SKM-1 (cell line): Measurements from ENCODE around the gene TAS1R3.

Experiments
- DNase-seq: peaks from one replicate; lab custom pipeline; 2025; ENCODE audit not compliant: unreplicated experiment; lab: John Stamatoyannopoulos, UW

The TAS1R3 gene

DNA sequence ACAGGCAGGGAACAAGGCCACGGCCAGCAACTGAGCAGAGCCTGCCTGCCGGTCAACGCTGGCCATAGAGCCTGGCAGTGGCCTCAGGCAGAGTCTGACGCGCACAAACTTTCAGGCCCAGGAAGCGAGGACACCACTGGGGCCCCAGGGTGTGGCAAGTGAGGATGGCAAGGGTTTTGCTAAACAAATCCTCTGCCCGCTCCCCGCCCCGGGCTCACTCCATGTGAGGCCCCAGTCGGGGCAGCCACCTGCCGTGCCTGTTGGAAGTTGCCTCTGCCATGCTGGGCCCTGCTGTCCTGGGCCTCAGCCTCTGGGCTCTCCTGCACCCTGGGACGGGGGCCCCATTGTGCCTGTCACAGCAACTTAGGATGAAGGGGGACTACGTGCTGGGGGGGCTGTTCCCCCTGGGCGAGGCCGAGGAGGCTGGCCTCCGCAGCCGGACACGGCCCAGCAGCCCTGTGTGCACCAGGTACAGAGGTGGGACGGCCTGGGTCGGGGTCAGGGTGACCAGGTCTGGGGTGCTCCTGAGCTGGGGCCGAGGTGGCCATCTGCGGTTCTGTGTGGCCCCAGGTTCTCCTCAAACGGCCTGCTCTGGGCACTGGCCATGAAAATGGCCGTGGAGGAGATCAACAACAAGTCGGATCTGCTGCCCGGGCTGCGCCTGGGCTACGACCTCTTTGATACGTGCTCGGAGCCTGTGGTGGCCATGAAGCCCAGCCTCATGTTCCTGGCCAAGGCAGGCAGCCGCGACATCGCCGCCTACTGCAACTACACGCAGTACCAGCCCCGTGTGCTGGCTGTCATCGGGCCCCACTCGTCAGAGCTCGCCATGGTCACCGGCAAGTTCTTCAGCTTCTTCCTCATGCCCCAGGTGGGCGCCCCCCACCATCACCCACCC, at the start of gene TAS1R3:
TSS of gene TAS1R3 (plus strand) at position 213 of the 898 bp plus-strand sequence. CDS start at position 279, 66 bp downstream.
- no peak for DNase-seq

DNA sequence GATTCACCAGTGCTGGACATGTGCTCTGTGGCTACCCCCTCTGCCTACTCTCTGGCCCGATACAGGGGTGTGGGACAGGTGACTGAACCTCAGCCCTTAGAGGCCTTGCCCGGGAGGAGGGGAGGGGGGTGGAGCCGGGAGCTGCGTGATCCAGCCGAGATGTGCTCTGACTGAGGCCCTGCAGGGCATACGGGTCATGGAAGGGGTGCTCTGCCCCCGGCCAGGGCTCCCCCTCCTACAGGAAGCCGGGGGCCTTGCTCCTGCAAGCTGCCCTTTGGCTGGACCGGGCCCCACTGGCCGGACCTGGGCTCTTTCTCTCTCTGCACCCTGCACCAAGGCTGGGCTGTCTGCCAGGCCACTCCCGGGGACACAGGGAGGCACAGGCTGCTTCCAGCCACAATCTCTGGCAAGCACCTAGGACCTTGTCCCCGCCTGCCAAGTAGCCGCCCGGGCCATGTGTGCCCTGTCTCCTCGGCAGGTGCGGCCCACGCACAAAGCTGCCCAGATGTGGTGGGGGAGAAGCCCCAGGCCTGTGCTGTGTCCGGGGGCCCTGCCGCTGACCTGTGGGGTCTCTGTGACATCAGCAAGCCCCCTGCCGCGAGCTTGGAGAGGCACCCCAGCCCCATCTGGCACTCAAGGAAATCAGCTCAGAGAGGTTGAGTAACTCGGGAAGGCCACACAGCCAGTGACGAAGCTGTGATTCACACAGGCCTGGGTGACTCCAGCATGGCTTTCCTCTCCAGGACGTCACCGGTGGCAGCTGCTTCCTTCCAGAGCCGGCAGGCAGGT, 49.4 kb upstream of the TAS1R3 start:
- no peak for DNase-seq

DNA sequence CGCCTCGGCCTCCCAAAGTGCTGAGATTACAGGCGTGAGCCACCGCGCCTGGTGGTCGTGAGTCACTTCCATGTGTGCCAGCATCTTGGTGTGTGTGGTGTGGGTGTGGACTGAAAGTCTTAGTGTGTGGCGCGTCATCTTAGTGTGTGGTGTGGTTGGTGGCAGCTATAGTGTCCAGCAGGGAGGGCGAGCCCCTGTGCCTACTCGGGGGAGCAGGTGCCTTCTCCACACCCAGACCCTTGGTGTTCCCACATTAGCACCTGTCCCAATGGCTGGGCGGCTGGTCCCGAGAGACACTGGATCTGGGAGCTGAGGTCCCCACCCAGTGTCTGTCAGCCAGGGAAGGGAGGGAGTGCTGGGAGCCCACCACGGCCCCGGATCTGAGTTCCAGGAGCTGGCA, 48.1 kb upstream of the TAS1R3 start:
- no peak for DNase-seq

DNA sequence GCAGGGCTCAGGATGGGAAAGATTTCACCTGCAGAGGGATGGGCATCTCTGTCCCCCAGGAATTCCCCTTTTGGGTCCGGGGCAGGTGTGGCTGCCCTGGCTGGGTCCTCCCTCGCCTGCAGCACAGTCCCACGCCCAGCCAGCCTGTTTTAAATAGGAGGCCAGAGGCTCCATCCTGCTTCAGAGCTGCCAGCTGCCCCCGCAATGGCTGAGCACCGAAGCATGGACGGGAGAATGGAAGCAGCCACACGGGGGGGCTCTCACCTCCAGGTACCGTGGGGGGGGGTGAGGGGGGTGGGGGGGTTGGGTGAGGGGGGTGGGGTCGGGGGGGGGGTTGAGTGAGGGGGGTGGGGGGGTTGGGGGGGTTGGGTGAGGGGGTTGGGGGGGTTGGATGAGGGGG, 47.3 kb upstream of the TAS1R3 start:
- no peak for DNase-seq

DNA sequence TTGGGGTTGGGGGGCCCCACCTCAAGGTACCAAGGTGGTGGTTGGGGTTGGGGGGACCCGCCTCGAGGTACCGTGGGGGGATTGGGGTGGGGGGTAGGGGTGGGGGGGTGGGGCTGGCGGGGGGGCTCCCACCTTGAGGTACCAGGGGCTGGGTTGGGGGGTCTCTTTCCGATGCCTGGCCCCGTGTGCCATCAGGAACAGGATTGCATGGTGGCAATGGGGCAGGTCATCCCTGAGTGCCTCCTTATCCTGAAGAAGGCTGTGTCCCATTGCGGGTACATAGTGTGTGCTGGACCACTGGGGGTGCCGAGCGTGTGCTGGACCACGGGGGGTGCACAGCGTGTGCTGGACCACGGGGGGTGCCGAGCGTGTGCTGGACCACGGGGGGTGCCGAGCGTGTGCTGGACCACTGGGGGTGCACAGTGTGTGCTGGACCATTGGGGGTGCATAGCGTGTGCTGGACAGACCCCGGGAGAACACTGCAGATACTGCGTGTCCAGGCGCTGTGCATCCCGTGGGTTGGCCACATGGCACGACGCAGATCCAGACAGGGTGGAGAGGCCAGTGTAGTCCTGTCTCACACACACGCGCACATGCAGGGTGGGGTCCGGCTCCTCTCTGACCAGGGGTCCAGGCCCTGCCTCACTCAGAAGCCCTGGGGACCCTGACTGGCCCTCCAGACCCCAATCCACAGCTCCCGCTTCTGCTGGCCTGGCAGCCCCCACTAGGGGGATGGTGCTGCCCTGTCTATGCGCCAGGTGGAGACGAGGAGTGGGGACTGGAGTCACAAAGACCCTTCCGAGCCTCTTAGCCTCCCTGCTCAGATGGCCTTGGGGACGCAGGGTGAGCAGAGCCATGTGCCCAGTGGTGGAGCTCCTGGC, 46.6 kb upstream of the TAS1R3 start:
- DNase-seq: no peak

DNA sequence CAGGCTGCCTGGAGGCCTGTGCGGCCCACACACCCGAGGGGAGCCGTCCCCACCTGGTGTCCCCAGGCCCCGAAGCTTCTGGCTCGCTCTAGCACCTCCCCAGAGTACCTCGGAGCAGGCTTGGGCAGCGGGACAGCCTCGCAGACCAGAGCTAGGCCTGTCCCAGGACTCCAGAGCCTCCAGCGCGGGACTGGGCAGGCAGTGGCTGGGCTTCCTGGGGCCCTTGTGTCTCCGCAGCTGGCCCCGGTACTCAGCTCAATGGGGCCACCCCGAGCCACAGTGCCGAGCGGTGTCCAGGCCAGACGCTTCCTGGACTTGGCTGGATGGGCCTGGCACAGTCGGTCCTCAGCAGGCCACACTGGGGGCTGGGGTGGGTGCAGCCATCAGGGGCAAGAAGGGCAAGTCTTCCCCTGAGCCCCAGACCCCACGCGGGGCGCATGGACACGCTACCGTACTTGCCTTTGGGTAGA, 45.9 kb upstream of the TAS1R3 start:
- DNase-seq: no peak

DNA sequence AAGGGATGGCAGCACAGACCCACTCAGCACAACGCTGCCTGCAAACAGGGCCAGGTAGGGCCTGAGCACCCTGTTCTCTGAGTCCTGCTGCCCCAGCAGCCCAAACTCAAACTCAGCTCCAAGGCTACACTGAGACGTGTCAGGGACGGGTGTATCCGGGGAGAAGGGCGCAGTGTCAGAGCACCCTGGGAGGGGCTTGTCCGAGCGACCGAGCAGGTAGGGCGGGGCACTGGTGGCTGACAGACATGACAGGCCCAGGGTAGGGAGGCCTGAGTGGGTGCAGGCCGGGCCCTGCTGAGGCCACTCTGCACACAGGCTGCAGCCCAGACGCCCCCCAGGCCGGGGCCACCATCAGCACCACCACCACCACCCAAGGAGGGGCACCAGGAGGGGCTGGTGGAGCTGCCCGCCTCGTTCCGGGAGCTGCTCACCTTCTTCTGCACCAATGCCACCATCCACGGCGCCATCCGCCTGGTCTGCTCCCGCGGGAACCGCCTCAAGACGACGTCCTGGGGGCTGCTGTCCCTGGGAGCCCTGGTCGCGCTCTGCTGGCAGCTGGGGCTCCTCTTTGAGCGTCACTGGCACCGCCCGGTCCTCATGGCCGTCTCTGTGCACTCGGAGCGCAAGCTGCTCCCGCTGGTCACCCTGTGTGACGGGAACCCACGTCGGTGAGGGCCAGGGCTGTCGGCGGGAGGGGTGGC, 45.3 kb upstream of the TAS1R3 start:
- no peak for DNase-seq

DNA sequence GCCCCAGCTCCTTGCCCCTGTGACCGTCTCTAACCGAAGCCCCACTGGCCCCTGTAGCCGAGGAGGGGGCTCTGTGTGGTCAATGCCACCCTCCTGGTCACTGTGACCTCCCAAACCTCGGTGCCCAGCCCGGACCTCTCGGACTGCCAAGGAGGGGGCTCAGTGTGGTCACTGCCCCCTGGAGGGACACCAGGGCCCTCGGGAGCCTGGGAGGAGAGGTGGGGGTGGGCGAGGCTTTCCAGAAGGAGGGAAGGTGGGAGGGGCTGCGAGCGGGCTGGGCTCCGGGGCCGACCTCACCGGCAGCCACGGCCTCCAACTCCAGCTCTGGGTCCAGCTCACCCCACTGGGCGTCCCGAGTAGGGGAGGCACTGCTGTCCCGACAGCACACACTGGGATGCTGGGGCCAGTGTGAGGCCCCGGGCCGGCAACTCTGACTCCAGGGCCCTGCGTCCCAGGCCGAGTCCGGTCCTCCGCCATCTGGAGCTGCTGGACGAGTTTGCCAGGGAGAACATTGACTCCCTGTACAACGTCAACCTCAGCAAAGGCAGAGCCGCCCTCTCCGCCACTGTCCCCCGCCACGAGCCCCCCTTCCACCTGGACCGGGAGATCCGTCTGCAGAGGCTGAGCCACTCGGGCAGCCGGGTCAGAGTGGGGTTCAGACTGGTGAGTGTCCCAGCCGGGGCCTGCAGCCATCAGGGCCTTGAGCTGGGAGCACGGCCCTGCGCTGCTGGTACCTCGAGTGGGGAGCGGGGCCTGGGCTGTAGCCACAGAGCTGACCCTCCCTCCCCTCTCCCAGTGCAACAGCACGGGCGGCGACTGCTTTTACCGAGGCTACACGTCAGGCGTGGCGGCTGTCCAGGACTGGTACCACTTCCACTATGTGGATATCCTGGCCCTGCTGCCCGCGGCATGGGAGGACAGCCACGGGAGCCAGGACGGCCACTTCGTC, 44.5 kb upstream of the TAS1R3 start:
- DNase-seq: no peak

DNA sequence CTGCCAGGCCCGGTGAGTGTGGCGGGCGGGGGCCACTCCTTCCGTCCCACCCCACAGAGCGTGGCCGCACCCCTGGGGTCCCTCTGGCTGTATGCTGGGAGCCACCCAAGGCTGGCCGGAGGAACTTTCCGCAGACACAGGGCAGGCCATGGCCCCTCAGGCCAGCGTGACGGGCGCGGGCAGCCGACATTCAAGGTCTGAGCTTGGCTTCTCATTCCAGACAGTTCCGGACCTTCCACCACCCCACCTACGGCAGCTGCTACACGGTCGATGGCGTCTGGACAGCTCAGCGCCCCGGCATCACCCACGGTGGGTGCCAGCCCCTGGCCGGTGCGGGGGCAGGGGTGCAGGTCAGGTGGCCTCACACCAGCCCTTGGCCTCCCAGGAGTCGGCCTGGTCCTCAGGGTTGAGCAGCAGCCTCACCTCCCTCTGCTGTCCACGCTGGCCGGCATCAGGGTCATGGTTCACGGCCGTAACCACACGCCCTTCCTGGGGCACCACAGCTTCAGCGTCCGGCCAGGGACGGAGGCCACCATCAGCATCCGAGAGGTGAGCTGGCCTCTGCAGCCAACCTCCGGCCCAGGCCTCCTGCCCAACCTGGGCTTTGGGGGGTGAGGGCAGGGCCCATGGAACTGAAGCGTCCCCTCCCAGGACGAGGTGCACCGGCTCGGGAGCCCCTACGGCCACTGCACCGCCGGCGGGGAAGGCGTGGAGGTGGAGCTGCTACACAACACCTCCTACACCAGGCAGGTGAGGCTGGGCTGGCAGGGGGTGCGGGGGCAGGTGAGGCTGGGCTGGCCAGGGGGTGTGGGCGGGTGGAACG, 43.6 kb upstream of the TAS1R3 start:
- no peak for DNase-seq

DNA sequence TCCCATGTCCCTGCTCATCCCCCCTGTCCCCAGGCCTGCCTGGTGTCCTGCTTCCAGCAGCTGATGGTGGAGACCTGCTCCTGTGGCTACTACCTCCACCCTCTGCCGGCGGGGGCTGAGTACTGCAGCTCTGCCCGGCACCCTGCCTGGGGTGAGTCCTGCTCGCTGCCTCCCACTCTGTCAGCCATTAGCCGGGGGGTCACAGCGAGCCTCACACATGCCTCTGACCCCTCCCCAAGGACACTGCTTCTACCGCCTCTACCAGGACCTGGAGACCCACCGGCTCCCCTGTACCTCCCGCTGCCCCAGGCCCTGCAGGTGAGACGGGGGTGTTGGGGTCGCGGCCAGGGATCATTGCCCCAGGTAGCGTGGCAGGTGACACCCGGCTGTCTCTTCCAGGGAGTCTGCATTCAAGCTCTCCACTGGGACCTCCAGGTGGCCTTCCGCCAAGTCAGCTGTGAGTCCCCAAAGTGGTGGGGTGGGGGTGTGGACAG, 40.8 kb upstream of the TAS1R3 start:
- DNase-seq: no peak

DNA sequence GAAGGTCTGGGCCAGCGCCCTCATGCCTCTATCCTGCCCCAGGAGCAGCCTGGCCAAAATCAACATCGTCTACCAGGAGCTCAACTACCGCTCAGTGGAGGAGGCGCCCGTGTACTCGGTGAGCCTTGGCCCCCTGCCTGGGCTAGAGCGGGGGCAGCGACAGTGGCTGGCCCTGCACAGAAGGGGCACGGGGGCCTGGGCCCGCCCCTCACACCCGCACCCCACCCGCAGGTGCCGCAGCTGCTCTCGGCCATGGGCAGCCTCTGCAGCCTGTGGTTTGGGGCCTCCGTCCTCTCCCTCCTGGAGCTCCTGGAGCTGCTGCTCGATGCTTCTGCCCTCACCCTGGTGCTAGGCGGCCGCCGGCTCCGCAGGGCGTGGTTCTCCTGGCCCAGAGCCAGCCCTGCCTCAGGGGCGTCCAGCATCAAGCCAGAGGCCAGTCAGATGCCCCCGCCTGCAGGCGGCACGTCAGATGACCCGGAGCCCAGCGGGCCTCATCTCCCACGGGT, 40.0 kb upstream of the TAS1R3 start:
- DNase-seq: no peak

DNA sequence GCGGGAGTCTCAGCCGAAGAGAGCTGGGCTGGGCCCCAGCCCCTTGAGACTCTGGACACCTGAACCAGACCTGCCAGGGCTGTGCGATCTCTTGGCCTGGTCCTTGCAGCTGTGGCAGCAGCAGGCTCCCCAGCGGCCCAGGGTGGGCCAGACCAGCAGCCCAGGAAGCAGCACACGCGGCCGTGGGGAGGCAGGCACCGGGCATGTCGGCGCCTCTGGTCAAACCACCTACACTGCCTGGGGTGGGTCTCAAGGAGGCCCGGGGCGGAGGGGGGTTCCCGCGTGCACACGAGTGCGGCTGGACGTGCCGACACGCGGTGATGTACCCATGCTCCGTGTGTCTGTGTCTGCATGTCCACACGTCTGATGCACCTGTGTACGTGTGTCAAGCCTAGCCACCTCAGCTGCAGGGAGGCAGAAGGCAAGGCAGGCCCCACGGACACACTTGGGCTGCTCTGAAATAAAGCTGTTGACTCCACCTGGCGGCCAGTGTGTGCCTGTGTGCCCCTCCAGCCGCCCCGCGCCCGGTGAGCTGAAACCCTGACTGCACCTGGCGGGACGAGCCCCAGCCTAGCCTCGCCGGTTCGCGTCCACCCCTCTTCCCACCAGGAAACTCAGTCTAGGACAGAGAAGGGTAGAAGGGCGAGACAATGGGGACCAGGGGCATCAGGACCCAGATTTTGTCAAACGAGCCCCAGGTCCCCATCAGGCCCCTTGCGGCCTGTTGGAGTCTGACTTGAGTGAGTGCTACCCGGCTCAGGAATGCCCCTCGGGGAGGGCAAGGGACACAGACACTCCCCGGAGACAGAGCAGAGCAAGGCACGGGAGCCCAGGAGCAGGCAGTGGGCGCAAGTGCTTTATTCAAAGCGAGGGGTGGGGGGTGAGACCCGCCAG, 39.3 kb upstream of the TAS1R3 start:
- peak; percentile 23 for DNase-seq

DNA sequence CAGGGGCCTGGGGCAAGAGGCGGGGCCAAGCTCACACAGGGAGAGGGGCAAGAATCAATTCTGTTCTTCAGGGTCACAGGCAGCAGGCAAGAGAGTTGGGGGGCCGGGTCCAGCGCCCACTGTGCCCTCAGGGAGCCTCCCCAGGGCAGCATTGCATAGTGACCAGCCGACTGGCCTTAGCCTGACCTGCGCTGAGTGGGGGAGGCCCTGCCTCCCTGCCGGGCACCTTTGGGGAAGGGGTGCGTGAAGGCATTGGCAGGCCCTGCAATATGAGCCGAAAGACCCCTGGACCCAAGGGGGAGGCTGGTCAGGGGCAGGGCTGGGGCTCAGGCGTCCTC, 38.7 kb upstream of the TAS1R3 start:
- DNase-seq: no peak

DNA sequence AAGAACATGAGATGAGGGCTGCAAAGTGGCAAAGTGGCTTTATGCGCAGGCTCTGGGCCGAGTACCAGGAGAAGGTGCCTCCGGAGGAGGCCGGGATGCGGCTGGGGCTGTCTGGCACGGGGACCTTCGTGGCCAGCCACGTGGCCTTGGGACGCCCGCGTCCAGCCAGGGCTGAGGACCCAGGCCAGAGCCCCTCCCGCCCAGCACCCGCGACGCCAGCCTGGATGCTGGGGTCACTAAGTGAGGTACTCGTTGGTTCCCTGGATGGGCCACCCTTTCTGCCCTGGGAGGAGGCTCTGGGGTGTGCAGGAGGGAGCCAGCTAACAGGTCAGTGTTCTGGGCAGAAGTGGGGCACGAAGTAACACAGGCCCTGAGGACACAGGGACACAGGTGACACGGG, 38.2 kb upstream of the TAS1R3 start:
- DNase-seq: no peak

DNA sequence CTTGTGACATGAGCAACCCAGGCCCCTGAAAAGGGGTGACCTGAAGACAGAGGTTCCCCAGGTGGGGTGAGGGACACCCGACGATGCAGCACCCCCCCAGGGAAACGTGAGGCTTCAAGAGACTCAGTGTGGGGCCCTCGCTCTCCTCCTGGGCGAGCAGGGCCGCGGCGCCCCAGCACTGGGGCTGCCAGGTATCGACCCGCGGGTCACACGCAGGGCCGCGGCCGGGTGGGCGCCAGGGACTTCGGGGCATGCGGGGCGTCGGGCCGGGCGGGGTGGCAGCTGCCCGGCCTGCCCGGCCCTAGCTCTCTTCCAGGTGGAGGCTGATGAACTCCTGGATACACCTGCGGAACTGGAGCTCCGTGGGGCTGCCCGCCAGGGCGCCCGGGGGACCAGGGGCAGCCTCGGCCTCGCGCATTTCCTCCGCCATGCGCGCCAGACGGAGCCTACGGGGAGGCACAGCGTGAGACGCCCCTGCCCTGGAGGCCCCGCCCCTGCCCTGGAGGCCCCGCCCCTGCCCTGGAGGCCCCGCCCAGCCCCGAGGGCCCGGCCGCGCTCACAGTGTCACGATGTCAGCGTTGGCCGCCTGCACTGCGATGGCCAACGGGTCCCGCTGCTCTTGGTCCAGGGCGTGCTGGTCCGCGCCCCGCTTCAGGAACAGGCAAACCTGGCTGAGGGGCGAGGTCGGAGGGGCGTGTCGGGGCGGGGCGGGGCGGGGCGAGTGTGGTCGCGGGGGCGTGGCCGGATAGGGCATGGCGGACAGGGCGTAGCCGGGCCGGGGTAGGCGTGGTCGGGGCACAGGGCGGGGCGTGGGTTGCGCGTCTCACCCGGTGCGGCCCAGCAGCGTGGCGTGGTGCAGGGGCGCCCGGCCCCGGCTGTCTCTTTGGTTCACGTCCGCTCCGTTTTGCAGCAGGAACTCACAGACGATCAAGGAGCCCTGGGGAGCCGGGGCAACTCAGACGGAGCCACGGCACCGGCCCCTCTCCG, 37.5 kb upstream of the TAS1R3 start:
- no peak for DNase-seq

DNA sequence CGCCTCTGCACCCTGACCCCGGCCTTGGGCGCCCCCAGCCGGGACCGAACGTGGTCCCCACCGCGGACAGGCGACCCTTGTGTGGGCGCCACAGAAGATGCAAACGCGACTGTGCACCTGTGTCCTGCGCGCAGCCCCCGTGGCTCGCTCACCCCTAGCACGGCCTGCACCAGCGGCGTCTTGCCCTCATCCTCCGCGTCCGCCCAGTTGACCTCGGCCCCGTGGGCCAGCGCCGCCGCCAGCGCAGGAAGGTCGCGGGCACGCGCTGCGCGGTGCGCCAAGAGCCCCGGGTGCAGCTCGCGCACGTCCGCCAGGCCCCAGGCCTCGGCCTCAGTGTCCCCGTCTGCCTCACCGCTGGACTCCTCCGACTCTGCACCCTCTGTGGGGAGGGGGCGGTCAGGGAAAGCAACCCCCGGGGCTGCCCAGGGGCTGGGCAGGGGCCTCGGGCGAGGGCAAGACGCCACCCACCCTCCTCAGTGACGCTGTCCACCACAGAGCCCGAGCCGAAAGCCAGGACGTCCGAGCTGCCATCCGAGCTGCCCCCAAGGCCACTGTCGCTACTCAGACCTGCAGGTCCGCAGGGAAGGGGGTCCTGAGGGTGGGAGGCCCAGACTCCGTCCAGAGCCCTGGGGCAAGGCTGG, 36.7 kb upstream of the TAS1R3 start:
- DNase-seq: no peak
